Measurements from ENCODE around the gene TUBA3E.

- TF ChIP-seq POLR2A (IDR thresholded peaks at IDR 0.05; ENCODE audit: extremely low read depth, insufficient read length), result no peak
- TF ChIP-seq CTCF (IDR thresholded peaks at IDR 0.05; ENCODE audit: low read depth, low read length), result no peak
- no peak for TF ChIP-seq MYC (IDR thresholded peaks at IDR 0.05; ENCODE audit: low read depth, low read length)
- no peak for TF ChIP-seq MAX (IDR thresholded peaks at IDR 0.05; ENCODE audit: low read depth, low read length)
Measured at GRCh38 chr2:130160131-130160530, 38.1 kb downstream of the TUBA3E start.
